Measurements from ENCODE around the gene CDKAL1.
"Not testable (repeated sequence)": the region's sequence is repeated elsewhere in the genome, so short reads cannot be mapped to it uniquely, and the experiment has no call there.

Gene CDKAL1

DNA sequence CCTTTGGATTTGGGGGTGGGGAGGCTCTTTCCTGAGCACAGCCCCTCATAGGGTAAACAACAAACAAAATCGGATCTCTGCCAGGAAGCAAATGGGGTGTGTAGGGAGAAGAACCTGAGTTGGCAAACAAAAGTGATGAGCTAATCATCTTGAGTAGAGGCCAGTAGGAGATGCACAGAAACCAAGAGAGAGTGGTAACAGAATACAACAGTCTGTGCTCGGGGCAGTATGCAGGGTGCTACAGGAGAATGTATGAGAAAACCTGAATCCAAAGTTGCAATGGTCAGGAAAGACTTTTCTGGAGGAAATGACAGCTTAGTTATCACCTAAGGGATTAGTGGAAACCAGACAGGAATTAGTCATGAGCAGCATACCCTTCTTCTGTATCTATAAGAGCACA is 177.8 kb downstream of the CDKAL1 start:
- peak; percentile 28 for DNase-seq

DNA sequence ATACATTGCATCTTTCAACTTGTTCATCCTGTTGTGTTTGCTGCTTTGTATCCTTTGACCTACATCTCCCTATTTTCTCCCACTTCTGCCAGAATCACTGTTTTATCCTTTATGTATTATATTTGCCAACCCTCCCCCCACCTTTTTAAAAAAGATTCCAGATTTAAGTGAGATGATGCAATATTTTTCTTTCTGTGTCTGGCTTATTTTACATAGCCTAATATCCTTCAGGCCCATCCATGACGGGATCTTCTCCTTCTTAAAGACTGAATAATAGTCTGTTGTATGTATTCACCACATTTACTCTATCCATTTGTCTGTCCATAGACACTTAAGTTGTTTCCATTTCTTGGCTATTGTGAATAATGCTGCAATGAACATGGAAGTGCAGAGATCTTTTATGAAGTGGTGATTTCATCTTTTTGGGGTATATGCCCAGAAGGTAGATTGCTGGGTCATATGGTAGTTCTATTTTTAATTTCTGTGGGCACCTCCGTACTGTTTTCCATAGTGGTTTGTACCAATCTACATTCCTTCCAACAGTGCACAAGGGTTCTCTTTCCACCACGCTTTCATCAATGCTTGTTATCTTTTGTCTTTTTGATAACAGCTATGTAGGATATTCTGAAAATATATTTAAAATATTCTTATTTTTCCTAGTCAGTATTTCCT is 181.0 kb downstream of the CDKAL1 start:
- DNase-seq: no peak

DNA sequence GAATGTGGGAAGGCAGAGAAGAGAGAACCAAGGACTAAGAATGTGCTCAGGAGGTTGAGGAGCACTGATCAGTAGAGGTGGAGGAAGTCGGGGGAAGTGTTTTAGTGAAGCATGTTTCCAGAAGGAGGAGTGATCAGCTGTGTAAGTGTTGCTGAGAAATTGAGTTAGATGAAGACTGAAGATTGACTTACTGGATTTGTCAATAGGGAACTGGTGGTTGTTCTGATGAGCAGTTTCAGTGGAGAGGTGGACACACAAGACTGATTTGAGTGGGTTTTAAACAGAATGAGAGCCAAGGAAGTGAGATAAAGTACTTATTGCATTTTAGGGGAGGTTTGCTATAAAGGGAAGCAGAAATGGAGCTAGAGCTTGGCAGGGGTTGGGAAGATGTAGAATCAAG is 182.6 kb downstream of the CDKAL1 start:
- DNase-seq: no peak

DNA sequence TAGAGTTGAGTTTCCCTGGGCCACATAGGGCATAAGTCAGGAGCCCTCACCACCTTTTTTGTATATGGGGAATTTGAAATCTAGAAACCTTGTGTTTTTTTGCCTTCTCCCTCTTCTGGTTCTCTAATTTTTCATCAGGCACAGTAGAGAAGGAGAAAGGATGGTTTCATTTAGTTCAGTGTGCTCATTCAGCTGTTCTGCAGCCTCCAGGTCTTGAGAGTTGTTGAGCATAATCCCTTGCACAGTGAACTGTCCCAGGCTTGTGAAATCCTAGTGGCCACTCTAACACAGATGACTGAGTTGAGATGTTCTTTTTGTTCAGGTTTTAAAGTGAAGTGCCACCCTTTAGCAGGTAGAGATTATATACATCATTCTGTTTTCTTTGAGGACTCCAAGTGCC is 183.5 kb downstream of the CDKAL1 start:
- no peak for DNase-seq

DNA sequence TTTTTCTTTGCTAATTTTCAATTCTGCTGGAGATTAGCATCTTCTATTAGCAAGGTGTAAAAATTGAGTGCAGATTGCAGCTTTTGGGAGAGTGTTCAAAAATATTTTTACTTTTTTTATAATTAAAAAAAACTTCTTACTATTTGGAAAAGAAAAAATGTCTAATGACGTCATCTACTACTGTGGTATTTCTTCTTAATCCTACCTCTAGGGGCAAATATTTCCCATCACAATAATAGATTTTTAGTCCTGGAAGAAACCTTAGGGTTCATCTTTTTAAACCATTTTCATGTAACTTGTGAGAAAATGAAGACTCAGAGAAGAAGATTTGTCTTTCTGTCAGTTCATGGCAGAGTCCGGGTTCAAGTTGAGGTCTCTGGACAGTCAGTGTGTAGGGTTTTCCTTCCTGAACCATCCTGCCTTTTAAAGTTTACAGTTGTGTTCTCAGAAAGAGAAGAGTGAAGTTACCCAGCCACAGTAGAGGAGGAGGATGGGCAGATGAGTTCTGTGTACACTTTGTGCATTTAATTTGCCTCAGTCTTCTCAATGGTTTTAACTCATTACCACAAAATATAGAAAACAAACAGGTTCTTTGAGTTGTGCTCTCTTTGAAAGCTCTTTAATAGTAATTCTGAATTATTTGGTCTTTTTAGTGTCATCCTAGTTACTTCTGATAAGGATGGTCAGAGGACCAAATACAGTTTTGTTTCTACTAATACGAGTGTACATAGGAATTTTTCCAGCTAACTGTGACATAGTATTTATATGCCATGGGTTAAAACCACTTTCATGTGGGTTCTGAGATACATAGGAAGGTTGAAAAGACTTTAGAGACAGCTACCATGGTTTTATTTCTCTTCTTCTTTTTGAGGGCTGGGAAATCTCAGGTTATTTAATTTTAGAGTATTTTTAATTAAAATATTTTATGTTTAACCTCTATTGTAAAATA is 184.7 kb downstream of the CDKAL1 start:
- no peak for DNase-seq

DNA sequence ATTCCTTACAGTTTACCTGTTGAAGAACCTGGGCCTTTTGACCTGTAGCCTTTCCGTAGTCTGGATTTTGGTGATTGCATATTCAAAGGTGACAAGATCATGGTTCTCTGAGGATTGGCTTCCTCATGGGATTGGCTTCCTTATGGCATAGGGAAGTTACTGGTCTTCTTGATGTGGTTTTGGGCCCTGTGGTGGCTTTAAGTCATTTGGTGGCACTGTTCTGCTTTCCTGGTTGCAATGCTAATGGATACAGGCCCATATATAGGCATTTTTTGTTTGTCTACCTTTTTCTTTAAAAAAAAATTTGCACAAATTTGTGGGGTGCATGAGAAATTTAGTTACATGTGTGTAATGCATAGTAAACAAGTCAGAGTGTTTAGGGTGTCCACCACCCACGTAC is 185.7 kb downstream of the CDKAL1 start:
- no peak for DNase-seq

DNA sequence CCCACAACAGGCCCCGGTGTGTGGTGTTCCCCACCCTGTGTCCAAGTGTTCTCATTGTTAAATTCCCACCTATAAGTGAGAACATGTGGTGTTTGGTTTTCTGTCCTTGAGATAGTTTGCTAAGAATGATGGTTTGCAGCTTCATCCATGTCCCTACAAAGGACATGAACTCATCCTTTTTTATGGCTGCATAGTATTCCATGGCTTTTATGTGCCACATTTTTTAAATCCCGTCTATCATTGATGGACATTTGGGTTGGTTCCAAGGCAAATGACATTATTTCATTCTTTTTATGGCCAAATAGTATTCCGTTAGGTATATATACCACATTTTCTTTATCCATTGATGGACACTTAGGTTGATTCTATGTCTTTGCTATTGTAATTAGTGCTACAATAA is 186.9 kb downstream of the CDKAL1 start:
- not testable (repeated sequence) for DNase-seq

DNA sequence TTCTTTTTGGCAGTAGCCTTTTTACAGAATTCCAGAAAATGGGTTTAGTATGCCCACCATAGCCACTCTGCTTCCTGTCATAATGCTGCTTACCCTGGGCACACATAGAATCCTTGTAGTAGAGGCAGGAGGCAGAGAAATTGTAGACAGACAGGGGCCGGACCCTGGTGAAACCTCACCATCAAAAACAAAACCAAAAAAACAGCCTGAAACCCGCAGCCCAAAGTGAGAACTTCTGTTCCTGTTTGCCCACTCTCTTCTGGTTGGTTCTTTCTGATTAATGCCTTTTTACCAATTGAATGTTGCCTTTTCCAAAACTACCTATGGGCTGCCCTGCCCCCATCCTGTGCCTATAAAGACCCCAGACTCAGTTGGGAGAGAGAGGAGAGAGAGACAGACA is 188.2 kb downstream of the CDKAL1 start:
- no peak for DNase-seq

DNA sequence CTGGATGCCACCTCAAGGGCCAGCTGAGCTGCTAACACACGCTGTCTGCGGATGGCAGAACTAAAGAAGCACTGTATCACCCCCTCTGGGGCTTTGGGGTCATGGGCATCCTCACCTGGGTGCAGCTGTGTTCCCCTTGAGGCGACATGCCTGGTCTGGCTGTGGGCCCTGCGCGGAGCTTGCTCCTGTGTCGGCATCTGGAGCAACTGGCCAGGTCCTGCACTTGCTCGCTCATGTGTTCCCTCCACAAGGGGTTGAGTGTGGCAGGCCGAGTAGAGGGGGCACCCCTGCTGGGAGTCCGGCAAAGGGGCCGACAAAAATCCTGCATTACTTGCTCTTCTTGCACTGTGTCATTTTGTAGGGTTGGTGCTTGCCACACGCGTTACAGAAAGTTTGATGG is 189.0 kb downstream of the CDKAL1 start:
- DNase-seq: no peak

DNA sequence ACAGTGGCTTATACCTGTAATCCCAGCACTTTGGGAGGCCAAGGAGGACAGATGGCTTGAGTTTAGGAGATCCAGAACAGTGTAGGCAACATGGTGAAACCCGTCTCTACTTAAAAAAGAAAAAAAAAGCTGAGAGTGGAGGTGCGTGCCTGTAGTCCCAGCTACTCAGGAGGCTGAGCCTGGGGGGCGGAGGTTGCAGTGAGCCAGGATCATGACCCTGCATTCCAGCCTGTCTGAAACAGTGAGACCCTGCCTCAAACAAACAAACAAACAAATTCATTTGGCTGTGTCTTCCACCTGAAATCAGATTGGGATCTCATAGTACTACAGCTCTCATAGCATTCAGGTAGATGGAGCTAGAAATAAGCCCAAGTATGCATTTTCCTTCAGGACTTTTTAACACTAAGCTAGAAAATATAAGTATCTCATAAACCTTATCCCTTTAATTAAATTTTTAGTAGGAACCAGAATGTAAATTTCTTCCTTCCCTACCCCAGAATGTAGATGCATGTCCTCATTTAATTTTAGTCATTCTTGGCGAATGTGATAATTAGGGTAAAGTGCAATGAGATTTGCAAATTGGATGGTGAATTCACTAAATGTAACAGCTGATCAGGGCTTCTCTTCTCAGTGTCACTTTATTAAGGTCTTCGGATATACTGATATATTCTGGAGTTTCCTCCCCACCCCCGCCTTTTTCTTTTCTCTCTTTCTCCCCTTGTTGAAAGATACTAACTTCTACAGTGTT is 190.4 kb downstream of the CDKAL1 start:
- DNase-seq: no peak

DNA sequence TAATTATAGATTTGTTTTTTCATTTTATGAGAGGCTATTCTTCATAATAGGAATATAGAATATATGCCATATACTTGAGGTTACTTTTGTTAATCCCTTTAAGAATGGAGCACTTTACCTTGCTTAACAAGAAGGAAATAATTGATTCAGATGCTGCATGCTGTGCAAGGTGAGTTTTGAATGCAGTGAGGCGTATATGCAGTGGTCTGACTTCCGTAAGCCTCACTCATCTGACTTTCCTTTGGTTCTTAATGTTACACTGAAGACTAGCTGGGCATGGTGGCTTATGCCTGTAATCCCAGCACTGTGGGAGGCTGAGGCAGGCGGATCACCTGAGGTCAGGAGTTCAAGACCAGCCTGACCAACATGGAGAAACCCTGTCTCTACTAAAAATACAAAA is 191.0 kb downstream of the CDKAL1 start:
- DNase-seq: not testable (repeated sequence)

DNA sequence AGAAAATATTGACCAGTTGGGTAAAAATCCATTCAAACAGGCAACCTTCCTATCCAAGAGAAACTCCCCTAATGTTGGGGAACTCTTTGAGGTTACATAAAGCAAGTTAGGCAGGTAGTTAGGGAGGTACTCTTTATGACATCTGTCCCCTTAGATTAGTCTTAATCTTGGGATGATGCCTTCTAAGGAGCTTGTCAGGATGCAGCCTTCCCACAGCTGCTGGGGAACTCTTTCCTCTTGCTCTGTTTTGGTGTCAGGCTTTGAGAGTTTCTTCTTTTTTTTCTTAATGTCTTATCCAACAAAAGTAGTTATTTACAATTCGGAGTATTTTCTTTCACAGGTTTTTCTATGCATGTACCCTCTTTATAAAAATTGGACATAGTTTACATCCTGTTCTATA is 194.8 kb downstream of the CDKAL1 start:
- DNase-seq: no peak

DNA sequence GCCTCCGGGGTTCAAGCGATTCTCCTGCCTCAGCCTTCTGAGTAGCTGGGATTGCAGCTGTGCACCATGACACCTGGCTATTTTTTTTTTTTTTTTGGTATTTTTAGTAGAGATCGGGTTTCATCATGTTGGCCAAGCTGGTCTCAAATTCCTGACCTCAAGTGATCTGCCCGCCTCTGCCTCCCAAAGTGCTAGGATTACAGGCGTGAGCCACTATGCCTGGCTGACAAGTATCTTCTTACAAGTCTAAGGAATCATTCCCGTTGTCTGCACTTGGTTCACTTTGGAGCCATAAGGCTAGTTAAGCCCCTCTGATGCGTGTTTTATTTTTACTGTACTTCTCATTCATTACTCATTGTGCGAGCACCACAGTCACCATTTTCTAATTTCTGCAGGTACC is 198.1 kb downstream of the CDKAL1 start:
- DNase-seq: not testable (repeated sequence)

DNA sequence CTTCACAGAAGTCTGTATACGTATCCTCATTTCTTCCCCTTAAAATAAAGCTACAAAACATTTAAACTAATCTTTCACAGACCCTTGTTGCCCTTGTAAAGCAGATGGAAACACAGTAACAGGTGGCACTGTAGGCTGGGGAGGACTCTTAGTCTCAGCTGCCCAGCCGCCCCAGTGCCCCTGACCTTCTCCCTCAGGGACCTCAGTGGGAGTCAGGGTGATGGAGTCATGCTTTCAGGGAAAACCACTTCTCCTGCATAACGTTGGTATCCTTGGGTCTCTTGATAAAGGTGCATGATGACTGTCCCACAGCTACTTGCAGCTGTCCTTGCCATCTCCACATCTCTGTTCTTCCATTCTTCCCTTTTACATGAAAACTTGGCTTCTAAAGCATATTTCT is 198.6 kb downstream of the CDKAL1 start:
- DNase-seq: no peak

DNA sequence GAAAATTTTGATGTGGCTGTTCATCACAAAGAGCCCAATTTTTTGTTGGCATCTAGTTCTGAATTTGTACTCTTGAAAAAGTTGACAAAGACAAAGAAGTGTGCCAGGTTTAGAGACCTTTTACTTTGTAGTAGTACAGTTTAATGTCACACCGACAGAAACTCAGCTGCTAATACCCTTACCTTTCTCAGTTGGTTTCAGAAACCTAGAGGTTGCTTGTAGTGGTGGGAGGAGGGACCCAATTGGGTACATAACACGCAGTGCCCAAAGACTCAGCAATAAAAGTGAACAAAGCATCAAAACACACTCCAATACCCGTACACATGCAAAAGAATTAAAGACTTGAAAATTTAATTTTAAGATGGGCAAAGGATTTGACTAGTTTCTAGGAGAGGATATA is 203.7 kb downstream of the CDKAL1 start:
- DNase-seq: no peak

DNA sequence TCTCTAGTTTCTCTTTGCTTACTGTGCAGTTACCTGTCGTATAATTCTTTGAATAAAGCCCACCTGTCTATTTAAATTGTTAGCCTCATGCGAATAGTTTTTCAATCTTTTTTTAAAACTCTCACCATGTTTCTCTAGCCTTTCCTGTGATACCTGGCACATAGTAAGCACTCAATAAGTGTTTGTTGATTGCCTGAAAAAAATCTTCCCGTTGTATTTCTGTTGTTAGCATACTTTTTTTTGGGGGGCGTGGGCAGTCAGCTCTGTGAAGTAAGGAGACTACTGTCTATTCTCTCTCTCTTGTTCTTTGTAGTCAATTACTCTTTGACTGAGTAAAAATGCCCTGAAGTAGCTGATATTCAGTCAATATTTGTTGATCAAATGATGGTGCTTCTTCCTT is 205.8 kb downstream of the CDKAL1 start:
- DNase-seq: no peak

DNA sequence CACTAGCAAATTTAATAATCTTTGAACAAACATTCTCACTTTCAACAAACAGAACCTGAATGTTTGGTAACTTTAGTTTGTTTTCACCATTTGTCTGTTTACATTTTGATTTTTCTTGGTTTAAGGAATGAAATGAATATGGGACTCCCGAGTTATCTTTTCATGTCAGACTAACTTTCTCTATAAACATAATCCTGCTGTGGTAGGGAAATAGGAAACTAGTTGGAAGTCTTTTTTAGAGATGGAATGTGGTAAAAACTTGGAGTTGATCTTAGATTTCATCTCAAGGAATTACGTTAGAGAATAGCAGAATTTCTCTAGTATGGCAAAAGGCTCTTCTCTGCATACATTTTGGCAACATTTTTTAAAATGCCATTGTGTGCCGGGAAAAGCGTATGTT is 206.5 kb downstream of the CDKAL1 start:
- DNase-seq: no peak

DNA sequence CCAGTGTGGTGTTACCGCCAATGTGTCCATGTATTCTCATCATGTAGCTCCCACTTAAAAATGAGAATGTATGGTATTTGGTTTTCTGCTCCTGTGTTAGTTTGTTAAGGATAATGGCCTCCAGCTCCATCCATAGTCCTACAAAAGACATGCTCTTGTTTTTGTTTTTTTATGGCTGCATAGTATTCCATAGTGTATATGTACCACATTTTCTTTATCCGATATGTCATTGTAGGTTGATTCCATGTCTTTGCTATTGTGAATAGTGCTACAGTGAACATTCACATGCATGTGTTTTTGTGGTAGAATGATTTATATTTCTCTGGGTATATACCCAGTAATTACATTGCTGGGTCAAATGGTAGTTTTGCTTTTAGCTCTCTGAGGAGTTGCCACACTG is 207.2 kb downstream of the CDKAL1 start:
- no peak for DNase-seq

DNA sequence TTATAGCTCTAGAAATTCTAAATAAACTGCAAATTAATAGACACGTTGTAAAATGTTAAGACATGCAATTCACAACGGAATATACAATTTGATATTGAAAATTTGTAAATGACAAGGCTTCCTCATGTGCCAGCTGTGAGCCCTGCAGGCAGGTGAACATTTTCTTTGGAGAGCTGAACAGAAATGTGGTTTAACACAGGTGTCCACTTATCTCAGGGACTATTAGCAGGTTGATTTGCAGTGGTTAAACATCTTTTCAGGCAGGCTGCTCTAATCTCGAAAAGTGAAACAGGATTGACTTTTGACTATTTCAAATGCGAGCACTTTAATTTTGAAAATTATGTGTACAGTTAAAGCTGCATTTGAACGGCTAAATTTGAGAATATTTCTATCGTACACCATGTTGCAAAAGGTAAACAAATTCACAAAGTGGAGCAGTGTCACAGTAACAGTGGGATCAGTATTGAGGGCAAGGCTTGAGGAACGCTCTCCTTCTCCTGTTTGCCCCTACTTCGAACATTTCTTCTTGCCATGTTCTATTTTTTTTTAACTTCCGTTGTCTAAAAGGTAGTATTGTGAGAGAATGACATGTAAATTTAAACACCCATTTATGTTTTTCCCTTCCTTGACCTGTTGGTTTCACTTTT is 210.8 kb downstream of the CDKAL1 start:
- DNase-seq: no peak

DNA sequence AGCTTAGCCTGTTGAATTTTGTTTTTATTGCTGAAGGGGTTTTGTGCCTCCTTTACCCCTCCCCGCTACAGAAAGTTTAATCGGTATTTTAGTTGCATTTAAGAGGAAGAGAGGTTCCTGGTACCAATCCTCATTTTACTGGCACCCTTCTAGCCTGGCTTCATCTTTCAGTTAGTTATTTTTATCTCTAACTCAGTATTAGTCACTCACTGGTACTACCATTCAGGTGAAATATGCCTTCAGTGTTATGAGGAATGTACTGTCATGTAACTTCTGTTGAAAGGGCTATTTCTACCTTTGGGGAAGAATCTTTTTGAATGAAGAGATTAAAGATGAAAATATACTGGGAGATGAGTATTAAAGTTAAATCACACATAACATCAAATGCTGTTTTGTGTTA is 211.8 kb downstream of the CDKAL1 start:
- no peak for DNase-seq

DNA sequence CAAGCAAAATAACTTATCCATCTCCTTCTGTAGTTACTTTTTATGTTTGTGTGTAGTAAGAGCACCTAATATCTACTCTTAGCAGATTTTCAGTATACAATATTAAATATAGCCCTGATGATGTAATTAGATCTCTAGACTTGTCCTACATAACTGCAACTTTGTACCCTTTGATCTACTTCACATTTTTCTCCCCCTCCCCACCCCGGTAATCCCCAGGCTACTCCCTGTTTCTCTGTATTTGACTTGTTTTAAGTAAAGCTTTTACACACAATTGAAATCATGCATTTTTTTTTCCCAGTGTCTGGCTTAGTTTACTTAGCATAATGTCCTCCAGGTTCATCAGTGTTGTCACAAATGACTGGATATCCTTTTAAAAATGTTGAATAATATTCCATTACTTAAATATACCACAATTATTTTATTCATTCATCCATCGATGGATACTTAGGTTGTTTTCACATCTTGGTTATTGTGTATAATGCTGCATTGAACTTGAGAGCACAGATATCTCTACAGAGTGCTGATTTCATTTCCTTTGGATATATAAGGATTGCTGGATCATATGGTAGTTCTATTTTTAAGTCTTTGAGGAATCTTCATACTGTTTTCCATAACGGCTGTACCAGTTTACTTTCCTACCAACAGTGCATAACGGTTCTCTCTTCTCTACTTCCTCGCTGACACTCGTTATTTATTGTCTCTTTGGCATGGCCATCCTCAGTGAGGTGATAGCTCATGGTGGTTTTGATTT is 212.7 kb downstream of the CDKAL1 start:
- no peak for DNase-seq

DNA sequence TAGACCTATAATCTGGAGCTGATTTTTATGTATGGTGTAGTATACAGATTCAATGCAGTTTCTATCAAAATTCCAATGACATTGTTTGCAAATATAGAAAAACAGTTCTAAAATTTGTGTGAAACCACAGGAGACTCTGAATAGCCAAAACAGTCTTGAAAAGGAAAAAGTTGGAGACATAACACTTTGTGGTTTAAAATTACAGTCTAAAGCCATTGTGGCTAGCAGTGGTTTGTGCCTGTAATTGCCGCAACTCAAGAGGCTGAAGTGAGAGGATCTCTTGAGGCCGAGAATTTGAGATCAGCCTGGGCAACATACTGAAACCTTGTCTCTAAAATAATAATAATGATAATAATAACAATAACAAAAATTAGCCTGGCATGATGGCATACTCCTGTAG is 213.7 kb downstream of the CDKAL1 start:
- DNase-seq: peak; percentile 16

Measured in fibroblast of skin of right biceps (primary cell).